Neural progenitor cell (in vitro differentiated cells): ENCODE results near the gene CAMSAP1. TPM values are rescaled to one million over a fixed set of nuclear protein-coding genes. Genes with fewer than 3 reads are reported as not detected.

ENCODE experiments used
- DNase-seq: peaks from one replicate; pipeline ENCODE4 v3.0.0-alpha.2; 2016; ENCODE audit warnings: low spot score
- H2AFZ ChIP-seq: fragments of 200-600 bp; sonication (generic); replicated peaks from 2 replicates; pipeline ENCODE4 v1.6.1; 2016; ENCODE audit warnings: antibody characterized with exemption
- H3F3A ChIP-seq: fragments of 200-600 bp; sonication (generic); 2 replicates; pipeline ENCODE4 v1.6.1; 2016; ENCODE audit warnings: antibody characterized with exemption, low read depth
- H3K27ac ChIP-seq: fragments of 200-600 bp; sonication (generic); 2 replicates; pipeline ENCODE4 v1.5.1; 2016; ENCODE audit warnings: mild to moderate bottlenecking
- H3K27me3 ChIP-seq: fragments of 200-600 bp; sonication (generic); 2 replicates; pipeline ENCODE4 v1.6.1; 2016; ENCODE audit warnings: mild to moderate bottlenecking, moderate library complexity
- H3K36me3 ChIP-seq: fragments of 200-600 bp; sonication (generic); 2 replicates; pipeline ENCODE4 v1.5.1; 2016
- H3K4me1 ChIP-seq: fragments of 200-600 bp; sonication (generic); 2 replicates; pipeline ENCODE4 v1.6.1; 2016; ENCODE audit warnings: mixed run types
- H3K4me2 ChIP-seq: fragments of 200-600 bp; sonication (generic); 2 replicates; pipeline ENCODE4 v1.6.1; 2016
- H3K4me3 ChIP-seq: fragments of 200-600 bp; sonication (generic); 2 replicates; pipeline ENCODE4 v1.5.1; 2016
- H3K79me2 ChIP-seq: fragments of 200-600 bp; sonication (generic); 2 replicates; pipeline ENCODE4 v1.6.1; 2016; ENCODE audit warnings: low read depth
- H3K9ac ChIP-seq: fragments of 200-600 bp; sonication (generic); 2 replicates; pipeline ENCODE4 v1.6.1; 2016
- H3K9me3 ChIP-seq: fragments of 200-600 bp; sonication (generic); 2 replicates; pipeline ENCODE4 v1.5.1; 2016; ENCODE audit warnings: low read depth
- H4K20me1 ChIP-seq: fragments of 200-600 bp; sonication (generic); 2 replicates; pipeline ENCODE4 v1.6.1; 2016; ENCODE audit warnings: low read depth
- H3K27ac Mint-ChIP-seq: 3 replicates; pipeline ENCODE4 v1.8.0; 2021; ENCODE audit warnings: mixed read lengths
- H3K27me3 Mint-ChIP-seq: 2 replicates; pipeline ENCODE4 v1.8.0; 2022; ENCODE audit warnings: low read depth, mild to moderate bottlenecking, inconsistent platforms, moderate library complexity, mixed read lengths; ENCODE audit not compliant: insufficient read depth
- H3K36me3 Mint-ChIP-seq: 3 replicates; pipeline ENCODE4 v1.8.0; 2021; ENCODE audit warnings: mixed read lengths
- H3K4me1 Mint-ChIP-seq: 3 replicates; pipeline ENCODE4 v1.8.0; 2021; ENCODE audit warnings: mixed read lengths
- H3K4me3 Mint-ChIP-seq: 3 replicates; pipeline ENCODE4 v1.8.0; 2021; ENCODE audit warnings: mild to moderate bottlenecking, moderate library complexity, mixed read lengths
- H3K9me3 Mint-ChIP-seq: 3 replicates; pipeline ENCODE4 v1.8.0; 2020; ENCODE audit warnings: mixed read lengths
- CTCF ChIP-seq: fragments of 200-600 bp; sonication (generic); IDR thresholded peaks from 2 replicates; pipeline ENCODE4 v1.5.1; 2017; ENCODE audit warnings: antibody characterized with exemption, mild to moderate bottlenecking
- EZH2 ChIP-seq: fragments of 200-600 bp; sonication (generic); IDR thresholded peaks from 2 replicates; pipeline ENCODE4 v1.6.1; 2017; ENCODE audit warnings: antibody characterized with exemption, mild to moderate bottlenecking, moderate library complexity
- EZH2phosphoT487 ChIP-seq: fragments of 200-600 bp; sonication (generic); IDR thresholded peaks from 2 replicates; pipeline ENCODE4 v1.6.1; 2017; ENCODE audit warnings: antibody characterized with exemption
- total RNA-seq: library from RNA; depleted of rRNA; stranded (reverse); fragments of >200 nt; gene quantifications from 2 replicates; pipeline ENCODE4 v1.2.3, GENCODE V29; 2015; ENCODE audit warnings: low replicate concordance

CAMSAP1 gene
- total RNA-seq, 1 donor from 2014 or later, result 39.3 TPM

- H3K4me1 ChIP-seq, result no peaks in the 10 kb centered on the region
- no peak overlapping the region for H3K9ac ChIP-seq
- no peaks in the 10 kb centered on the region for H3K9me3 ChIP-seq
- H2AFZ ChIP-seq, result no peak overlapping the region
- no peaks in the 10 kb centered on the region for H3K27me3 ChIP-seq
- TF ChIP-seq EZH2phosphoT487 (no peak), EZH2 (no peak)
- H3K9me3 Mint-ChIP-seq, result no peaks in the 10 kb centered on the region
- H4K20me1 ChIP-seq, result no peaks in the 10 kb centered on the region
- H3K79me2 ChIP-seq, result no peaks in the 10 kb centered on the region
- H3K4me3 Mint-ChIP-seq, result no peak overlapping the region
- H3F3A ChIP-seq, result no peaks in the 10 kb centered on the region
- DNase-seq, result no peak
- H3K27me3 Mint-ChIP-seq, result peaks cover 4% of the 10 kb centered on the region
- H3K4me1 Mint-ChIP-seq, result no peaks in the 10 kb centered on the region
- no peak overlapping the region for H3K27ac Mint-ChIP-seq
- no peak overlapping the region for H3K27ac ChIP-seq
- H3K36me3 ChIP-seq, result no peaks in the 10 kb centered on the region
- no peak overlapping the region for H3K4me3 ChIP-seq
- H3K4me2 ChIP-seq, result no peak overlapping the region
- H3K36me3 Mint-ChIP-seq, result no peaks in the 10 kb centered on the region
Measured at GRCh38 chr9:135790356-135790755, 117.0 kb downstream of the CAMSAP1 start.

- H4K20me1 ChIP-seq, result no peaks in the 10 kb centered on the region
- H3K9me3 Mint-ChIP-seq, result no peaks in the 10 kb centered on the region
- no peaks in the 10 kb centered on the region for H3K79me2 ChIP-seq
- H3K4me1 ChIP-seq, result no peaks in the 10 kb centered on the region
- no peaks in the 10 kb centered on the region for H3K36me3 Mint-ChIP-seq
- no peaks in the 10 kb centered on the region for H3K4me1 Mint-ChIP-seq
- H3K27me3 Mint-ChIP-seq, result peaks cover 4% of the 10 kb centered on the region
- no peak overlapping the region for H3K27ac ChIP-seq
- no peak overlapping the region for H3K27ac Mint-ChIP-seq
- DNase-seq, result no peak
- H3K27me3 ChIP-seq, result no peaks in the 10 kb centered on the region
- no peak overlapping the region for H3K4me3 ChIP-seq
- H3K36me3 ChIP-seq, result no peaks in the 10 kb centered on the region
- H3F3A ChIP-seq, result no peaks in the 10 kb centered on the region
- H3K9ac ChIP-seq, result no peak overlapping the region
- TF ChIP-seq EZH2phosphoT487, result no peak
- TF ChIP-seq EZH2, result no peak
- TF ChIP-seq CTCF, result no peak
- no peak overlapping the region for H3K4me3 Mint-ChIP-seq
- no peak overlapping the region for H3K4me2 ChIP-seq
- H2AFZ ChIP-seq, result no peak overlapping the region
- H3K9me3 ChIP-seq, result no peaks in the 10 kb centered on the region
Measured at GRCh38 chr9:135789838-135790291, 117.5 kb downstream of the CAMSAP1 start.

GRCh38 chr9:135788576-135789300 is 118.6 kb downstream of the CAMSAP1 start:
- Mint-ChIP-seq H3K27me3 (peaks cover 4% of the 10 kb centered on the region), H3K9me3 (no peaks in the 10 kb centered on the region)

More at GRCh38 chr9:135788576-135789300, 118.6 kb downstream of the CAMSAP1 start:
- Histone ChIP-seq H3K4me3 (no peak overlapping the region), H3K79me2 (no peaks in the 10 kb centered on the region), H3K36me3 (no peaks in the 10 kb centered on the region), H3K27ac (no peak overlapping the region), H3F3A (no peaks in the 10 kb centered on the region), H4K20me1 (no peaks in the 10 kb centered on the region), H3K4me2 (no peak overlapping the region), H3K4me1 (no peaks in the 10 kb centered on the region), H3K27me3 (no peaks in the 10 kb centered on the region), H2AFZ (no peak overlapping the region), H3K9me3 (no peaks in the 10 kb centered on the region), H3K9ac (no peak overlapping the region)
- H3K4me1 Mint-ChIP-seq, result no peaks in the 10 kb centered on the region
- no peaks in the 10 kb centered on the region for H3K36me3 Mint-ChIP-seq
- TF ChIP-seq EZH2 (no peak), CTCF (no peak), EZH2phosphoT487 (no peak)
- no peak for DNase-seq
- H3K27ac Mint-ChIP-seq, result no peak overlapping the region
- no peak overlapping the region for H3K4me3 Mint-ChIP-seq
